IPS DF 6.9 (cell line): ENCODE data around the gene PRTN3.
"Not testable (repeated sequence)": the region's sequence is repeated elsewhere in the genome, so short reads cannot be mapped to it uniquely, and the experiment has no call there.

Experiments
- DNase-seq: peaks from one replicate; pipeline ENCODE4 v3.0.0-alpha.2; 2013; ENCODE audit warnings: low read depth, low spot score
- H3K27ac ChIP-seq: one replicate; pipeline ENCODE4 v1.5.1; 2013; ENCODE audit warnings: low read length, control low read depth
- H3K27me3 ChIP-seq: 2 replicates; pipeline ENCODE4 v1.6.1; 2013; ENCODE audit warnings: mild to moderate bottlenecking, low read length; ENCODE audit not compliant: control insufficient read depth, insufficient read depth
- H3K36me3 ChIP-seq: 2 replicates; pipeline ENCODE4 v1.6.1; 2013; ENCODE audit warnings: low read length; ENCODE audit not compliant: control insufficient read depth, insufficient read depth
- H3K4me1 ChIP-seq: 2 replicates; pipeline ENCODE4 v1.6.1; 2013; ENCODE audit warnings: low read length; ENCODE audit not compliant: control insufficient read depth, insufficient read depth
- H3K4me3 ChIP-seq: 2 replicates; pipeline ENCODE4 v1.5.1; 2013; ENCODE audit warnings: mild to moderate bottlenecking, low read length
- H3K9me3 ChIP-seq: 2 replicates; pipeline ENCODE4 v1.6.1; 2013; ENCODE audit warnings: low read length, inconsistent platforms; ENCODE audit not compliant: control insufficient read depth, insufficient read depth
- WGBS: extraction: QIAGEN DNeasy Blood & Tissue Kit; methylation state at CpG from one replicate; pipeline ENCODE4 v1.1.7; 2013; ENCODE audit warnings: mixed read lengths, missing lambda C conversion rate; ENCODE audit not compliant: insufficient read length, insufficient coverage; 5-methylcytosine and 5-hydroxymethylcytosine counted together

The PRTN3 gene

GRCh38 chr19:876089-876488, 35.3 kb downstream of the PRTN3 start:
- Histone ChIP-seq H3K27me3 (no peaks in the 10 kb centered on the region), H3K27ac (no peak overlapping the region), H3K9me3 (no peaks in the 10 kb centered on the region), H3K4me3 (no peak overlapping the region), H3K4me1 (peaks cover 9% of the 10 kb centered on the region), H3K36me3 (peaks cover 12% of the 10 kb centered on the region; the same call in 1 of the 2 replicates)
- DNase-seq = no peak
- WGBS = no CpG with 5 or more reads among the region's 18 CpGs

GRCh38 chr19:876780-877314, 36.0 kb downstream of the PRTN3 start:
- no peak overlapping the region for H3K27ac ChIP-seq
- peaks cover 18% of the 10 kb centered on the region; the same call in 1 of the 2 replicates for H3K36me3 ChIP-seq
- H3K9me3 ChIP-seq = no peaks in the 10 kb centered on the region
- DNase-seq = no peak
- peaks cover 9% of the 10 kb centered on the region for H3K4me1 ChIP-seq
- no peaks in the 10 kb centered on the region for H3K27me3 ChIP-seq
- no CpG with 5 or more reads among the region's 29 CpGs for WGBS
- H3K4me3 ChIP-seq = no peak overlapping the region

- H3K27ac ChIP-seq, H3K27me3 ChIP-seq, H3K4me3 ChIP-seq, DNase-seq, H3K9me3 ChIP-seq, H3K4me1 ChIP-seq: not testable (repeated sequence)
- WGBS = no CpG with 5 or more reads among the region's 23 CpGs
- peaks cover 27% of the 10 kb centered on the region; the same call in 1 of the 2 replicates for H3K36me3 ChIP-seq
These were observed 37.3 kb downstream of the PRTN3 start for GRCh38 chr19:877992-878660.

GRCh38 chr19:878751-879561, 38.2 kb downstream of the PRTN3 start:
- H3K36me3 ChIP-seq = peaks cover 29% of the 10 kb centered on the region
- not testable (repeated sequence) for DNase-seq, H3K4me3 ChIP-seq, H3K27me3 ChIP-seq, H3K9me3 ChIP-seq, H3K27ac ChIP-seq, H3K4me1 ChIP-seq
- no CpG with 5 or more reads among the region's 24 CpGs for whole genome bisulfite sequencing

GRCh38 chr19:879711-880438, 39.1 kb downstream of the PRTN3 start:
- no peaks in the 10 kb centered on the region for H3K9me3 ChIP-seq
- H3K27ac ChIP-seq = no peak overlapping the region
- H3K27me3 ChIP-seq = no peaks in the 10 kb centered on the region
- no peaks in the 10 kb centered on the region; the same call in 1 of the 2 replicates for H3K4me1 ChIP-seq
- DNase-seq = no peak
- WGBS = no CpG with 5 or more reads among the region's 37 CpGs
- H3K4me3 ChIP-seq = no peak overlapping the region
- H3K36me3 ChIP-seq = peaks cover 27% of the 10 kb centered on the region

GRCh38 chr19:881385-882071, 40.7 kb downstream of the PRTN3 start:
- H3K27me3 ChIP-seq = no peaks in the 10 kb centered on the region
- H3K4me3 ChIP-seq = no peak overlapping the region
- no peak overlapping the region for H3K27ac ChIP-seq
- no peaks in the 10 kb centered on the region for H3K9me3 ChIP-seq
- no peaks in the 10 kb centered on the region; the same call in 1 of the 2 replicates for H3K4me1 ChIP-seq
- no peak for DNase-seq
- no CpG with 5 or more reads among the region's 34 CpGs for WGBS
- H3K36me3 ChIP-seq = peaks cover 37% of the 10 kb centered on the region

GRCh38 chr19:882871-883497, 42.2 kb downstream of the PRTN3 start:
- no peak overlapping the region for H3K27ac ChIP-seq
- H3K36me3 ChIP-seq = peaks cover 34% of the 10 kb centered on the region
- H3K27me3 ChIP-seq = no peaks in the 10 kb centered on the region
- H3K4me3 ChIP-seq = no peak overlapping the region
- no peaks in the 10 kb centered on the region; the same call in 1 of the 2 replicates for H3K4me1 ChIP-seq
- WGBS = no CpG with 5 or more reads among the region's 30 CpGs
- no peak for DNase-seq
- no peaks in the 10 kb centered on the region for H3K9me3 ChIP-seq

GRCh38 chr19:883661-884211, 42.9 kb downstream of the PRTN3 start:
- Histone ChIP-seq H3K9me3 (no peaks in the 10 kb centered on the region), H3K36me3 (peaks cover 34% of the 10 kb centered on the region), H3K27ac (no peak overlapping the region), H3K27me3 (no peaks in the 10 kb centered on the region), H3K4me1 (no peaks in the 10 kb centered on the region; the same call in 1 of the 2 replicates), H3K4me3 (no peak overlapping the region)
- no peak for DNase-seq
- WGBS = no CpG with 5 or more reads among the region's 22 CpGs

GRCh38 chr19:884420-885211, 43.8 kb downstream of the PRTN3 start:
- no peak for DNase-seq
- Histone ChIP-seq H3K27ac (no peak overlapping the region), H3K36me3 (peaks cover 36% of the 10 kb centered on the region)

More at GRCh38 chr19:884420-885211, 43.8 kb downstream of the PRTN3 start:
- no peak overlapping the region for H3K4me3 ChIP-seq
- H3K27me3 ChIP-seq = no peaks in the 10 kb centered on the region
- WGBS = no CpG with 5 or more reads among the region's 51 CpGs
- no peaks in the 10 kb centered on the region for H3K9me3 ChIP-seq
- no peaks in the 10 kb centered on the region; the same call in 1 of the 2 replicates for H3K4me1 ChIP-seq
